ENCODE measurements around the gene AEBP2. TPM values are rescaled to one million over a fixed set of nuclear protein-coding genes. Genes with fewer than 3 reads are reported as not detected.
"Not testable (repeated sequence)": the region's sequence is repeated elsewhere in the genome, so short reads cannot be mapped to it uniquely, and the experiment has no call there.

Gene AEBP2
- total RNA-seq, 1 donor, result 23.7 TPM

DNA sequence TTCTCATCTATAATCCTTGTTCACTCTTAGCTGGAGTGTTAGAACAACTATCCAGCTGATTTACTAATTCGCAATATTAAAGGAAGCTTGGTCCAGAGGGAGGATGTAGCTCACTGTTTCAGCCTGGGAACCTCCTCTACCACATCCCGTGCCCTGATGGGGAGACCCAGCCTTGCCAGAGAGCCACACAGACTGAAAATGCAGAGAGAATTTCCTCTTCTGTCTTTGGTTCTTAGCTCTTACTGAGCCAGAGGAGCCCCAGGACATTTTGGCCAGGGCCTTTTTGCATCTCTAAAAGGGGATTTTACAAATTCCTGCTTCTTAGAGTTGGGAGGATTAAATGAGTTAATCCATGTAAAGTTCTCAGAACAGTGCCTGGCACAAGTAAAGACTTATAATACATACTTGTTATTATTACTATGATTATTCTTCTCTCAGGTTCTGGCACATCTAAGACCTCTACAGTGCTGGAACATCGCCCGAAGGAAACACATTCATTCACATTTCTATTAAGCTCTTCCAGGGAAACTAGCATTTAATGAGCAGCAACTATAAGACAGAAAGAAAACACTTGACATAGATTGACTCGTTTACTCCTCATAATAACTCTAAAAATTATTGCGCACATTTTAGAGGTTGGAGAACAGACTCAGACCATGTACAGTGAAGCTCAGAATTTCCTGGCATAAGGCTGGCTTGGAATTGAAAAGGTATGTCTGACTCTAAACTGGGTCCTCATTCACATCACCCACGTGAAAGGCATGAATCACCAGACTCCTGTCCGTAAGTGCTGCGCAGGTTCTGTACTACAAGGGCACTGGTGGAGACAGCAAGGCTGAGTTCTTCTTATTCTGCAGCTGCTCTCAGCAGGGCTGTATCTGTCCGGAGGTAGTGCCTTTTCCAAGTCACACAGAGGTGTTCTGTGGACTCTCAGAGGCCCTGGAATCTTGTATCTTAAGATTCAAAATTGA is 27.8 kb upstream of the AEBP2 start:
- H3K4me3 ChIP-seq (ENCODE audit: low read depth, low read length), result no peak overlapping the region
- DNase-seq (ENCODE audit: low read depth), result no peak
- no peak for TF ChIP-seq CTCF (IDR thresholded peaks at IDR 0.05; ENCODE audit: insufficient read depth, low read depth, low read length)

GRCh38 chr12:19412844-19413243 is 26.4 kb upstream of the AEBP2 start:
- no peak for DNase-seq (ENCODE audit: low read depth)
- no peak for TF ChIP-seq CTCF (IDR thresholded peaks at IDR 0.05; ENCODE audit: insufficient read depth, low read depth, low read length)
- H3K4me3 ChIP-seq (ENCODE audit: low read depth, low read length), result no peak overlapping the region

DNA sequence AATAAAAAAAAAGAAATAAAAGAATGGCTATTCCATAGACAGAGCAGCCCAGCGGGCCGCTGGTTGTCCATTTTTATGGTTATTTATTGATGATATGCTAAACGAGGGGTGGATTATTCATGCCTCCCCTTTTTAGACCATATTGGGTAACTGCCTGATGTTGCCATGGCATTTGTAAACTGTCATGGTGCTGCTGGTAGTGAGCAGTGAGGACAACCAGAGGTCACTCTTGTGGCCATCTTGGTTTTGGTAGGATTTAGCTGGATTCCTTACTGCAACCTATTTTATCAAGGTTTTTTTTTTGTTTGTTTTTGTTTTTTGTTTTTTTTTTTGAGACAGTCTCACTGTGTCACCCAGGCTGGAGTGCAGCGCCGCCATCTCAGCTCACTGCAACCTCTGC is 25.7 kb upstream of the AEBP2 start:
- not testable (repeated sequence) for DNase-seq (ENCODE audit: low read depth); H3K4me3 ChIP-seq (ENCODE audit: low read depth, low read length)

DNA sequence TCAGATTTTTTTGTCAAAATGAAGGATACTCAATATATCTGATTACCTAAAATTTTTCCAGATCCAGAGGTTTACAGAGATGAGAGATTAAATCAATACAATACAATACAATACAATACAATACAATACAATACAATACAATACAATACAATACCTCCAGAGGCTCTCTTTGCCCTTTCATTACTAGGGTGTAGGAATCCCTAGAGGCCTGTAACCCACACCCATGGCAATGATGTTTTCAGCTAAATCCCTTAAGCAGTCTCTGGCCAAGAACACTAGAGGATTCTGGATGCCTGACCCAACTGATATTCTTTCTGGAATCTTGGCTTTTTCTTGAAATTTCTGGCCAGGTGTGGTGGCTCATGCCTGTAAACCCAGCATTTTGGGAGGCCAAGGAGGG is 23.7 kb upstream of the AEBP2 start:
- no peak for TF ChIP-seq CTCF (IDR thresholded peaks at IDR 0.05; ENCODE audit: insufficient read depth, low read depth, low read length)
- H3K4me3 ChIP-seq (ENCODE audit: low read depth, low read length), result no peak overlapping the region
- DNase-seq (ENCODE audit: low read depth), result no peak

DNA sequence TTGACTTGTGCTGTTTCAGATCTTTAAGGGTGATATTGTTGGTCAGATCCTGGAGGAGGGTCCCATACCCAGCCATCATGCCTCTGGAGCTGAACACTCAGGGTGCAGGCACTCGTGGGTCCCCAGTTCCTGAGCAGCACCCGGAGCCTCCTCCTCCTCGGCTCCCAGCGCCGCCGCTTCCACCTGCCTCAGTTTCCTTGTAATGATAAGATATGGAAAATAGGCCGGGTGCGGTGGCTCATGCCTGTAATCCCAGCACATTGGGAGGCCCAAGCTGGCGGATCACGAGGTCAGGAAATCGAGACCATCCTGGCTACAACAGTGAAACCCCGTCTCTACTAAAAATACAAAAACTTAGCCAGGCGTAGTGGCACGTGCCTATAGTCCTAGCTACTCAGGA is 20.2 kb upstream of the AEBP2 start:
- DNase-seq (ENCODE audit: low read depth), result no peak
- no peak for TF ChIP-seq CTCF (IDR thresholded peaks at IDR 0.05; ENCODE audit: insufficient read depth, low read depth, low read length)
- no peak overlapping the region for H3K4me3 ChIP-seq (ENCODE audit: low read depth, low read length)

- no peak overlapping the region for H3K4me3 ChIP-seq (ENCODE audit: low read depth, low read length)
- no peak for TF ChIP-seq CTCF (IDR thresholded peaks at IDR 0.05; ENCODE audit: insufficient read depth, low read depth, low read length)
- no peak for DNase-seq (ENCODE audit: low read depth)
Observed at GRCh38 chr12:19421503-19422282, 17.6 kb upstream of the AEBP2 start.

Measured in fibroblast of villous mesenchyme (primary cell).